Limb (tissue), 2 donors: Measurements from ENCODE around the gene GPATCH4.
"Not testable (repeated sequence)": the region's sequence is repeated elsewhere in the genome, so short reads cannot be mapped to it uniquely, and the experiment has no call there.

Source experiments
- DNase-seq, 2 donors: peaks; one replicate each; pipeline ENCODE4 v3.0.0-alpha.2; 2016; ENCODE audit errors: extremely low spot score in 2 of 2

The GPATCH4 gene

DNA sequence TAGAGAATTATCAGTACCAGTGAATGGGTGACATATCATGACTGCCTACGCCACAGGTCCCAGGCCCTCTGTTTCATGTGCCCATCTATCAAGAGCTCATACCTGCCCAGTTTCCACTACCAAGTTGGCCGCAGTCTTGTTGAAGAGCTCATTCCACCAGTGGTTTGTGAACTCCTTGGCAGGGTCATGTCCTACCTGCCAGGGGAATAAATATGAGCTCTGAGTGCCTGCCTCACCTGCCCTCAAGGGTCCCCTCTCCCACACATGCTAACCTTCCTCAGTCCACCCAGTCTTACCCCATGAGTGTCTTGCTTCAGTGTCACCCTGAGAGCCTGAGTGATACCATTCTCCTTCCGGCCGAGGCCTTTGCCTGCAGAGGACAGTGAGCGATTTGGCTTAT, 3.2 kb downstream of the GPATCH4 start:
- no peak for DNase-seq

DNA sequence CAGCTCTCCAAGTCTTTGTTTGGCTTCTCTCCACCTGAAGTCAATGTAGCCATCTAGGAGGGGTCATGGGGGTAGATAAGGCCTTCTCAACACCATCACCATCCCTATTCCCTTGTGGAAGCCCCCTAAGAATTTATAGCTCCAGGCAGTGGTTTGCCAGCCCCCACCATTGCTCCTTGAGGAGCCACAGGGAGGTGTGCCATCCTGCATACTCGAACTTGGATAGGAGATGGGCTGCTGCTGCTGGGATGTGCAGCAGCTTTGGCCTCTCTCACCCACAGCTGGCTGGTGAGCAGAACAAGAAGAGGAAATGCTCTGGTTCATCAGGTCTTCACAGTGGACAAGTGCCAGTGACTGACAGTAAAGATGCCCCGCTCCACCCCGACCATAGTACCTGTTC, 4.9 kb downstream of the GPATCH4 start:
- no peak for DNase-seq

DNA sequence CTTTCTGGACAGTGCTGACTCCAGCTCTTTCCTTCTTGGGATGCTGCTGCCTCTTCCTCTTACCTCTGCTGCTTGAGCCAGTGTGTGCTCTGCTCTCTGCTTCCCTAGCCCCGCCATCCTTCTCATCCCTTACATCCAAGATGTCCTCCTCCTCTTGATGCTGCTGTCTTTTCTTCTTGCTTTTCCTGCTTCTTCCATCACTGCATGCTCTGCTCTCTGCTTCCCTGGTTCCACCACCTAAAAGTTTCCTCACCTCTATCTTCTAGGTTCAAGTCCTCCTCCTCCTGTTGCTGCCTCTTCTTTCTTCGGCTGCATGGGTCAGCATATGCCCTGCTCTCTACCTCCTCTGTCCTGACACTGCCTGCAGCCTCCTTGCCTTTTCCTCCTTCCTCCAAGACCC, 6.3 kb downstream of the GPATCH4 start:
- no peak for DNase-seq

DNA sequence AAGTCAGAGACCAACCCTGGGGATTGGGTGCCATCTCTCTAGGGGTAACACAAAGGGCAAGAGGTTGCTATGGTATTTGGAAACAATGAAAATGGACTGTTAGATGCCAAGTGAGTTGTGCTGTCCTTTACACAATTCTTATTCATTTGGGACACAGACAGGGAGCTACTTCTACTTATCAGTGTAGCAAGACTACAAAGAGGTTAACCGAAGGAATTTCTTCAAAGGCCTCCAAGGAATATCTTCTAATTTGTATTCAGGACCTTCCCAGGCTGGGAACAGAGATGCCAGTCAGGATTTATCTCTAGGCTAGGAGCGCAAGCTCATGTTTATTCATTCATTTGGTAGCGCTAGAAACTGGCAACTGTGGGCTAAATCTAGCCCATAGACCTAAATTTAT, 7.1 kb downstream of the GPATCH4 start:
- DNase-seq, result no peak

DNA sequence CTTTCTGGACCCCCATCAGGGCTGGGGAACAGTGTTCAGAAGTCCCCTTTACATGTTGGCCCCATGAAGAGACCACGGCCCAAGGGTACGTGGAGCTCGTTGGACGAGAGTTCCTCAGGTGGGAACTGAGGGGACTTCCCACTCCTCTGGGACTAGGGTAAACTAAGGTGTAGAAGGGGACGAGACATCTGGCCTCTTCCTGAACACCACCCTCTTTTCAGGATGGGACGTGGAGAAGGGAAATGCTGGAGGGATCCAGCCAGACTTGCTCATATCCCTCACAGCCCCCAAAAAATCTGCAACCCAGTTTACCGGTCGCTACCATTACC, 7.7 kb downstream of the GPATCH4 start:
- DNase-seq, result no peak

DNA sequence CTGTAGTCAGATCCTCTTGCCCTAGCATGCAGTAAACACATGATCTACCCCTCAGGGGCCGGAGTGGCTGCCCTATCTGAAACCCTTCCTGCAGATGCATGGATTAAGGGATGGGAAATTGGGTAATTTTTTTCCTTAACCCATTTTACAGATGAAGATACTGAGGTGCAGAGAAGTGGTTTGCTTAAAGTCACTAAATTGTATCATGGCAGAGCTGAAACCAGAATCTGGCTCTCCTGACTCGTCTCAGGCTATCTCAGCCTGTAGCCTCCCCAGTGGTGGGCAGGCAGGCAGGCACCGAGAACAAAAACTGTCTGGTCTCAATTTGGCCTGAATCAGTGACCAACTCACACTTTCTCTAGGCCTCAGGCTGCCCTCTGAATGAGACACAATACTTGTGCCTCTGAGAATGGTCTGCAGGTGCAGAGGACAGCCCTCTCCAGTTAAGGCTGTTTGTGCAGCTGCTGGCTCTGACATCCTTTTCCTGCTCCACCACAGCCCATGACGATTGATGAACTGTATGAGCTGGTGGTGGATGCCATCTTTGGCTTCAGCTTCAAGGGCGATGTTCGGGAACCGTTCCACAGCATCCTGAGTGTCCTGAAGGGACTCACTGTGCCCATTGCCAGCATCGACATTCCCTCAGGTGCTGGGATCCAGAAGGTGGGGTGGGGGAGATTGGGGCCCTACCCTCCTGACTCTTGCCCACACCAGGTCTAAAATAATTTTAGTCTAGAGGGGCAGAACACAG, 8.2 kb downstream of the GPATCH4 start:
- no peak for DNase-seq

DNA sequence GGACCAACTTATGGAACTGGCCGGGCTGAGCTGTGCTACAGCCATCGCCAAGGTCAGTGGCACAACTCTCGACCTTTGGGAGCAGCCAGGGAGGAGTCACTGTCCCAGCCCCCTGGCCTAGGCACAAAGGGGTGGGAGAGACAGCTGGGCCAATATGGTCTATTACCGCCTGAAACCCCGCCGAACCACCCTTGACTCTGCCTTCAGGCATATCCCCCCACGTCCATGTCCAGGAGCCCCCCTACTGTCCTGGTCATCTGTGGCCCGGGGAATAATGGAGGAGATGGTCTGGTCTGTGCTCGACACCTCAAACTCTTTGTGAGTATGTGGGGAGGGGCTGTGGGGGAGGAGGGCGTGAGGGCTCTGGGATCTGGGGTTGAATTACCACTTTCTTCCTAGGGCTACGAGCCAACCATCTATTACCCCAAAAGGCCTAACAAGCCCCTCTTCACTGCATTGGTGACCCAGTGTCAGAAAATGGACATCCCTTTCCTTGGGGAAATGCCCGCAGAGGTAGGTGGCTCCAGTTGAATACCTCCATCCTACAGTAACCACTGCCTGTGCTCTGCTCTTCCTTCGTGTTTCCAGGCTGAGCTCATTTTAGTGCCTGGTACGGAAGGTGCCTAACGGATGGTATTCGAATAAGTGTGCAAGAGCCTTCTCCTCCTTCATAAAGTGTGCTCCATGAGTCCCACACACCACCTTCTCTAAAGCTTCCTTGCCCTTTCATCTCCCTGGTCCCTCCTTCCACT, 8.9 kb downstream of the GPATCH4 start:
- no peak for DNase-seq

DNA sequence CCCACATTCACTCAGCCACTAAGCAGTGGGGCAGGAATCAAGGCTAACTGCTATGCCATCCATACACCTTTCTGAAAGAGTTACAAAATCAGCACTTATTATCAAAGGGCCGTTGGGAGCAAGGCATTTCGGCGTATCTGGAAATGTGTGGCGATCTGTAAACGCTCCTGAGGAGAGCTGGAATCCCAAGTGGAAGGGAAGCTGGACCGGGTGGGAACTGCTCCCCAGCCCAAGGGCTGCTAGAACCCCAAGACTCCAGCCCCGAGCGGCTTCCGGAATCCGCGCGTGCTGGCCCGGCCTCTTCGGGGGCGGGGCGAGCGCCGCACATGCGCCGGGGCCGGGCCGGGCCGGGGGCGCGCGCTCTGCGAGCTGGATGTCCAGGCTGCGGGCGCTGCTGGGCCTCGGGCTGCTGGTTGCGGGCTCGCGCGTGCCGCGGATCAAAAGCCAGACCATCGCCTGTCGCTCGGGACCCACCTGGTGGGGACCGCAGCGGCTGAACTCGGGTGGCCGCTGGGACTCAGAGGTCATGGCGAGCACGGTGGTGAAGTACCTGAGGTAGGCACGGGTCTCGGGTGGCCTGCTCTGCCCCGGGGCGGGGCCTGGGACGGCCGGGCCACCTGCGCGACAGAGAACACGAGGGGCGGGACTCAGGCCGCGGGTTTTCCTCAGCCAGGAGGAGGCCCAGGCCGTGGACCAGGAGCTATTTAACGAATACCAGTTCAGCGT, 9.7 kb downstream of the GPATCH4 start, which contains the start of gene NAXE:
TSS of gene NAXE (plus strand) at position 345 of the 726 bp plus-strand sequence. CDS start at position 374, 29 bp downstream.
- DNase-seq, result peak; percentile 44 to 86

DNA sequence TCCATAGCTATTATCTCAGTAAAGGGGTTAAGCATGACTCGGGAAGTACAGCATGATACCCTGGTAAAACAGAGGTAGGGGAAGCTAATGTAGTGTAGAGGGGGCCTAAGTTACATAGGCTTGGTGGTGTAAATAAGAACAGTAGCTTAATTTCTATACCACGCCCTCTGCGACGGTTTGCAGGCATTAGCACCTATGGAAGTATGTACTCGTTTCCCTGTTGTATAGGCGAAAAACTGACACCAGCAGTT, 10.2 kb downstream of the GPATCH4 start:
- DNase-seq, result no peak

DNA sequence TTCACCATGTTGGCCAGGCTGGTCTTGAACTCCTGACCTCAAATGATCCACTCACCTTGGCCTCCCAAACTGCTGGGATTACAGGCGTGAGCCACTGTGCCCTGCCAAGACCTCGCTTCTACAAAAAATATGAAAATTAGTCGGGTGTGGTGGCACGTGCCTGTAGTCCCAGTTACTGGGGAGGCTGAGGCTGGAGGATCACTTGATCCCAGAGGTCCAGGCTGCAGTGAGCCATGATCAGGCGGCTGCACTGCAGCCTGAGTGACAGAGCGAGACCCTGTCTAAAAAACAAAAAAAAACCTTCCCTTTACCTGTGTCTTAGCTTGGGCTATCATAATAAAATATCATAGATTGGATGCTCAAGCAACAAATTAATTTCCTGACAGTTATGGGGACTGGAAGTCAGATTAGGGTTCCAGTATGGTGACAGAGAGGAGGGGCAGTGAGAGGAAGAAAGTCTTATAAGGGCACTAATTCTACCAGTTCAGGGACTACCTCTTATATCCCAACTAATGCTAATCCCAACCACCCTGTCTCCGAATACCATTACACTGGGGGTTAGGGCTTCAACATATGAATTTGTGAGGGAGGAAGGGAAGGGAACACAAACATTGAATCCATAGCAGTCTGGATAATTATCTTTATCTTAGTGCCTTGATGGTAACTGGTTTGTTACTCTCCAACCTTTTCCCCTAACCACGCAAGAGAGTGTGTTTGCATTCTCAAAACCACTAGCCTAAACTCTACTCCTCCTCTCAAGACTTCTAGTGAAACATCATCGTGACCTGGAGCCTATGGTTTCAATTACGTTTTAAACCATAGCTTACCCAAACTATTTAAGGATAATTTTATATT, 10.7 kb downstream of the GPATCH4 start:
- DNase-seq, result no peak

DNA sequence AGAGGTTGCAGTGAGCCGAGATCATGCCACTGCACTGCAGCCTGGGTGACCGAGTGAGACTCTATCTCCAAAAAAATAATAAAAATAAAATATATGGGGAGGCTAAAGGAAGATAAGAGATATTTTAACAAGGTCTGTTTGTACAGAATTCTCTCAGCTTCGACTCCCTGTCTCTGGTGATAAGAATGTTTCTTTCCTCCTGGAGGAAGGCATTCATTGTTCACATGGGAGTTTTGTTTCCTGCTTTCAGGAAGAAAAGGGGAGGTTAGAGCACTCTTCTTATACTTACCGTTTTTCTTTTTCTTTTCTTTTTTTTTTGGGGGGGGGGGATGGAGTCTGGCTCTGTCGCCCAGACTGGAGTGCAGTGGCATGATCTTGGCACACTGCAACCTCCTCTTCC, 11.7 kb downstream of the GPATCH4 start:
- no peak for DNase-seq

DNA sequence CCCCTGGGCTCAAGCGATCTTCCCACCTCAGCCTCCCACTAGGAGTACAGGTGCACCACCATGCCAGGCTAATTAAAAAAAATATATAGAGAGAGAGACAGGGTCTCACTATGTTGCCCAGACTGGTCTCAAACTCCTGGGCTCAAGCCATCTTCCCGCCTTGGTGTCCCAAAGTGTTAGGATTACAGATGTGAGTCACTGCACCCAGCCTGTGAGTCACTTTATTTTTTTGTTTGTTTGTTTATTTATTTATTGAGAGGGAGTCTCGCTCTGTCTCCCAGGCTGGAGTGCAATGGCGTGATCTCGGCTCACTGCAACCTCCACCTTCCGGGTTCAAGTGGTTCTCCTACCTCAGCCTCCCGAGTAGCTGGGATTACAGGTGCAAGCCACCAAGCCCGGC, 13.4 kb downstream of the GPATCH4 start:
- DNase-seq, result not testable (repeated sequence)

DNA sequence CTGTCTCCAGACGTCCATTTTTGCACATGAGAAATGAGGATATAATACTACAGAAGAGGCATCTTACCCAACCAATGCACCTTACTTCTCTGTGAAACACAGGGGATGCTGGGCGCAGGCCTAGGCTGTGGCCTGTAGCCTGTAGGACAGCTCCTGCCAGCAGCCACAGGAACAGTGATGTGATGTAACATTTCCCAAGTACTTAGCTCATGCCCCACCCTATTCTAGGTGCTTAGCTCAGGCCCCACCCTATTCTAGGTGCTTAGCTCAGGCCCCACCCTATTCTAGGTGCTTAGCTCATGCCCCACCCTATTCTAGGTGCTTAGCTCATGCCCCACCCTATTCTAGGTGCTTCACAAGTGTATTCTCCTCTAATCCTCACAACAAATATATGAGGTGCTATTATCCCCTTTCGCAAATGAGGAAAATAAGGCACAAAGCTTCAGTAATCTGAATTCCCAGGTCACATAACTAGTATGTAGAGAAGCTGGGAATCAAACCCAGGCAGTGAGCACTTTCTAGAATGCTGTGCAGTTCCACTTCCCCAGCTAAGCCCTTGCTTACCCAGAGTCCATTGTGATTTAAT, 14.3 kb downstream of the GPATCH4 start:
- DNase-seq, result no peak

DNA sequence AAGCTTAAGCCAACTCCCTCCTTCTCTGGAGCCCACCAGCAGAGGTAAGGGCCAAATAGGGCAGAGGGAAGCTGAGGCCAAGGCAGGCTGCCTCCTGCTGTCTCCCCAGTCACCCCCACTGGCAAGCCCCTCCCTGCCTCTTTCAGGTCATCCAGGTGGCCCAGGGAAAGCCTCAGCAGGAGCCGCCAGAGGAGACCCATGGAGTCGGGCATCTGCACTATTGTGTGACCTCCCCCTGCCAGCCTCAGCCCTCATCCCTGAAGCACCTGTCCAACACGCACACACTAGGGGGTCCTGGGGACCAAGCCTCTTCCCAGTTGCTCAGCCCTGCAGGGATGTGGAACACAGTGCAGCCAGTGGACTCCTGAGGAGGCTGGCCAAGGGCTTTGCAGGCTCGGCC, 15.0 kb downstream of the GPATCH4 start:
- no peak for DNase-seq

DNA sequence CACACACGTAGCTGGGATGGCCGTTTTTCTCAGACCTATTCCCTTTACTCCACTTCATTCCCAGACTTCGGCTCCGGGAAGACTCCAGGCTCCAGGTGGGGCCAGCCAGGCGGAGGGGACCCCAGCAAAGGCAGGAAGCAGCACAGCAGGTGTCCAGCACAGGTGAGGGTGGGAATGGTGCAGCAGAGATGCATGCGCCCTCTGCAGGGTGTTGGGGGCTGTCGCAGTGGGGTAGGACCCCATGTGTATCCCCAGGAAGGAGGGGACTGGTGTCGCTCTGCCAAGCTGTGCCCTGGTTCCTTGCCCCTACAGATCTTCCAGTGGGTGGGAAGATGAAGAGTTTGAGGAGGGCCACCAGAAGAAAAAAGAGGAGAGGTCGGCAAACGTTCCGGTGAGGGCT, 16.5 kb downstream of the GPATCH4 start:
- DNase-seq, result no peak

DNA sequence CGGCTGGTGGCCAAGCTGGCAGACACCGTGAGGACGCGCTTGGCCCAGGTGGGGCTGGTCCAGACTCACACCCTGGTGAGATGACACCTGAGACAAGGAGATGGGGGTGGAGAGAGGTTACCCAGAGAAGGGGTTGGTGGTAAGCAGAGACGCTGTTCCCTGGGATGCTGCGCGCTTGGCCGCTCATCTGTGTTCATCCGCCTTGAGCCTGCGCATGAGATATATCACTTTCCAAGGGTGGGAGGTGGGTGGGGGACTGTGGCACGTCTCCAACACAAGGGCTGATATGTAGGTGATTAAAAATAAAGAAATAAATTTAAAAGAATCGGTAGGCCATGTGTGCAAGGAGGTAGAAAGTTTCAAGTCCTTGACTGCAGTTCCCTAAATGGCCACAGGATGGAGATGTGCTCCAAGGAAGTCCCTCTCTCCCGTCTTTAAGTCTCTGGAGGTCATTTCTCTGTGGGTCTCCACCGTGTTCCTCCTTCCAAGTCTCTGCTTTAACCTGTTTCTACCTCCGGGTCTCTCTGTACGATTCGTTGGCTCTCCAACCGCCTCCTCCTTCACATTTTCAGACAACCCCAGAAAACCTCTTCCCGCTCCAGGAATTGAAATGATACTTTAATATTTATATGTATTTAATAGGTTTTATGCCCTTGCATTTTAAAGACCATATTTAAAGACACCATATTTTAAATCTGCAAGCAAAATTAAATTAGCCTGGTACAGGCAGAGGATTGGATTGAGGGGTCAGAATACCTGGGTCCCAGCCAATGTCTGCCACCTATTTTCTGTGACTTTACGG, 17.3 kb downstream of the GPATCH4 start:
- DNase-seq, result peak; percentile 70 to 81

DNA sequence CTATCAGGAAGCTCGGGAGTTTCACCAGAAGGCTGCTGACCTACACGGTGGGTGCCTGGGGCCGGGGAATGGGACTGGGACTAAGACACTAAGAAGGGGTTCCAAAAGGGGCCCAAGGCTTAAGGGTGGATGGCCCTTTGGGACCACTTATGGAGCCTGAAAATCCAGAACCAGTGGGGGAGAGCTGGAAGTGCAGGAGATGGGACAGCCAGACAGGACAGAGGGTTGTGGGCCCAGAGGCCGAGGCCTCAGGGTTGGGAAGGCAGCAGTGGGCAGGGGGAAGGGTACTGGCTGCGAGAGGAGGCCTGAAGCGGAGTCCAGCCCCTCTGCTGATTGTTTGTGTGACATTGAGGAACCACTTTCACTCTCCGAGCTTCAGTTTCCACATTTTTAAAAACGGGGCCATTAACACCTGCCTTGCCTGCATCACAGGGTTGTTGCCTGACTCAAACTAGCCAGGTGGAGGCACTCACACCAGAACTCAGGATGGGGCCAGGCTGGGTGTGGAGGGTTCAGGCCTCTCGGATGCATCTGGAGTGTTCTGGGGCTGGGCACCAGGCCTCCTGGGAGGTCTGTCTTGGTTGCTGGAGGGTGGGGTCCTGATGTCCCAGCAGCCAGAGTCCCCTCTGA, 18.8 kb downstream of the GPATCH4 start:
- DNase-seq, result no peak

DNA sequence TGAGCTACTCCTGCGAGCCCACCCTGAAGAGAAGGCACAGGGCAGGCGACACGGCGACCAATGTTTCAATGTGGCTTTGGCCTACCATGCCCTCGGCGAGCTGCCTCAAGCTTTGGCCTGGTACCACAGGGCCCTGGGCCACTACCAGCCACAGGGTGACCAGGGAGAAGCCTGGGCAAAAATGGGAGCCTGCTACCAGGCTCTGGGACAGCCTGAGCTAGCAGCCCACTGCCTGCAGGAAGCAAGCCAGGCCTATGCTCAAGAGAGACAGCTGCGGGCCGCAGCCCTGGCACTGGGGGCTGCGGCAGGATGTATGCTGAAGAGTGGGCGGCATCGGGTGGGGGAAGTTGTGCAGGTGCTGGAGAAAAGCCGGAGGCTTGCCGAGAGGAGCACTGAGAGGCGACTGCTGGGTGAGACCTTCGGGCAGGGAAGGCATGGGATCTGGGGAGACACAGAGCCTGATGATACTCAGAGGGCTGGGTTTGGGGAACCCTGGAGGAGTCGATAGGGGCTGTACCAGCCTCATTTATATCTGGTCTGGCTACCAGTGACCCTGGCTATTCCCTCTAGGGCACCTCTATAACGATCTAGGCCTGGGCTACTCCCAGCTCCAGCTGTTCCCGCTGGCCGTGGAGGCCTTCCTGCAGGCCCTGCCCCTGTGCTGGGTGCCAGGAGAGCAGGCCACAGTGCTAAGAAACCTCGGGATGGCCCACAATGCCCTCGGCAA, 19.5 kb downstream of the GPATCH4 start:
- no peak for DNase-seq

DNA sequence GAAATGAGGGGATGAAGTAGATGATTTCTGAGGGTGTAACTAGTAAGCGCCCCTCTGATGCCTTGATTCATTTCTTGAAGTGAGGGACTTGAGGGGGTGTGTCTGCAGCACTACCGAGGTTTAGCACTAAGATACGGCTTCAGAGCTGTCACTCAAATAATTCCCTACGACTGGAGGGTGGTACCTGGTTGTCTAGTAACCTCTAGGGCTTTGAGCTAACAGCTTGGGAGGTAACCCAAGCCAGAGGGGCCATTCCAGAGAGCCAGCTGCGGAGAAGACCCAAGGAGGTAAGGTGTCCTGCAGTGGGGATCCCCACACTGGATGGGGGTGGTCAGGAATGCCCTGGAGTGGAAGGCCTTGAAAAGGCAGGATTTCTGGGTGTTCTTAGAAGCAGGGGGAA, 21.8 kb downstream of the GPATCH4 start, which contains the start of gene TTC24:
TSS of gene TTC24 (plus strand) at position 252 of the 400 bp plus-strand sequence. CDS start 1,642 bp downstream, outside the sequence.
- DNase-seq, result no peak
